Endothelial cell of umbilical vein (primary cell): ENCODE data around the gene ATPAF1. TPM values are rescaled to one million over a fixed set of nuclear protein-coding genes. Genes with fewer than 3 reads are reported as not detected.

ENCODE experiments used
- BruUV-seq: library from RNA; stranded (reverse); fragments of 400-500 nt; replicated peaks from 2 replicates; lab custom pipeline; 2021; lab: Mats Ljungman, UMichigan
- CTCF ChIA-PET: fragments of 300-600, 350-600 bp; sonication (Branson Sonifier 250); formaldehyde crosslinking; loops from one replicate; lab custom pipeline; 2021; ENCODE audit warnings: antibody characterized with exemption, inconsistent platforms; lab: Charles Lee
- POLR2A ChIA-PET: fragments of 300-600, 350-600 bp; sonication (Branson Sonifier 250); formaldehyde crosslinking; loops from one replicate; lab custom pipeline; 2021; ENCODE audit warnings: antibody characterized with exemption, inconsistent platforms; lab: Charles Lee
- DNase-seq: peaks from one replicate; pipeline ENCODE4 v3.0.0-alpha.2; 2011; ENCODE audit warnings: low read depth, low spot score
- FAIRE-seq: peaks from 2 replicates; lab custom pipeline; 2011; peaks lifted over from hg19 to GRCh38; lab: Jason Lieb, UNC
- H2AFZ ChIP-seq: 2 replicates; pipeline ENCODE4 v1.6.0; 2012; ENCODE audit warnings: low read depth, low read length, control low read depth, inconsistent platforms
- H3K27ac ChIP-seq: 2 replicates; pipeline ENCODE4 v1.5.1; 2011; ENCODE audit warnings: low read depth, mild to moderate bottlenecking, control low read depth, low read length, moderate library complexity; ENCODE audit not compliant: insufficient read depth
- H3K27me3 ChIP-seq, 2 experiments: 2 replicates each; pipeline versions ENCODE4 v1.6.0 to v1.6.1; 2011; ENCODE audit warnings: low read length in 2 of 2, mixed read lengths in 1 of 2; ENCODE audit not compliant: control insufficient read depth in 2 of 2, insufficient read depth in 2 of 2
- H3K36me3 ChIP-seq, 2 experiments: 2 replicates in 1 of 2; 3 replicates in 1 of 2; pipeline ENCODE4 v1.5.1; 2011; ENCODE audit warnings: low read length in 2 of 2, mild to moderate bottlenecking in 1 of 2, moderate library complexity in 1 of 2; ENCODE audit not compliant: control insufficient read depth in 2 of 2, insufficient read depth in 2 of 2; ENCODE audit errors: extremely low read depth in 1 of 2
- H3K4me1 ChIP-seq: 3 replicates; pipeline ENCODE4 v1.5.1; 2011; ENCODE audit warnings: mild to moderate bottlenecking, low read length; ENCODE audit not compliant: control insufficient read depth, insufficient read depth; ENCODE audit errors: extremely low read depth
- H3K4me2 ChIP-seq: 2 replicates; pipeline ENCODE4 v1.6.1; 2011; ENCODE audit warnings: low read length, control low read depth, mixed read lengths; ENCODE audit not compliant: insufficient read depth
- H3K4me3 ChIP-seq, 3 experiments: fragments of 200-600 bp in 1 of 3; sonication (generic), shearing (Covaris generic) in 1 of 3; replicated peaks in 1 of 3; 2 replicates each; pipeline ENCODE4 v1.5.1; 2011 to 2016; ENCODE audit warnings: control low read depth in 3 of 3, low read length in 3 of 3, mild to moderate bottlenecking in 2 of 3, inconsistent platforms in 1 of 3, low read depth in 1 of 3, moderate library complexity in 1 of 3; ENCODE audit not compliant: insufficient read depth in 1 of 3
- H3K79me2 ChIP-seq: 2 replicates; pipeline ENCODE4 v1.6.0; 2012; ENCODE audit warnings: low read length, inconsistent platforms; ENCODE audit not compliant: control insufficient read depth, insufficient read depth
- H3K9ac ChIP-seq: replicated peaks from 2 replicates; pipeline ENCODE3; 2011; ENCODE audit warnings: low read length, control low read depth; ENCODE audit not compliant: insufficient read depth; ENCODE audit errors: extremely low read depth
- H3K9me1 ChIP-seq: replicated peaks from 3 replicates; pipeline ENCODE4 v1.6.0; 2011; ENCODE audit warnings: mild to moderate bottlenecking, low read length; ENCODE audit not compliant: control insufficient read depth, insufficient read depth; ENCODE audit errors: extremely low read depth
- H3K9me3 ChIP-seq: replicated peaks from 2 replicates; pipeline ENCODE4 v1.5.1; 2012; ENCODE audit warnings: low read length, inconsistent platforms; ENCODE audit not compliant: control insufficient read depth, insufficient read depth
- H4K20me1 ChIP-seq: replicated peaks from 2 replicates; pipeline ENCODE3; 2011; ENCODE audit warnings: mild to moderate bottlenecking, low read length; ENCODE audit not compliant: control insufficient read depth, insufficient read depth; ENCODE audit errors: extremely low read depth
- CTCF ChIP-seq, 2 donors: IDR thresholded peaks; 1 replicate in 1 of 2; 2 replicates in 1 of 2; pipeline ENCODE4 v1.5.1; 2011; ENCODE audit warnings: low read length in 2 of 2, mild to moderate bottlenecking in 2 of 2, moderate library complexity in 2 of 2, control low read depth in 1 of 2, inconsistent platforms in 1 of 2, low read depth in 1 of 2; ENCODE audit not compliant: insufficient read depth in 1 of 2; ENCODE audit errors: extremely low read depth in 1 of 2
- EZH2 ChIP-seq: IDR thresholded peaks from 2 replicates; pipeline ENCODE4 v1.6.1; 2012; ENCODE audit warnings: borderline replicate concordance, low read depth, mild to moderate bottlenecking, moderate library complexity, low read length, inconsistent platforms; ENCODE audit not compliant: severe bottlenecking
- FOS ChIP-seq: IDR thresholded peaks from 2 replicates; pipeline ENCODE4 v1.6.1; 2011; ENCODE audit warnings: mild to moderate bottlenecking, low read length, moderate library complexity, borderline replicate concordance; ENCODE audit not compliant: insufficient read depth
- GATA2 ChIP-seq: IDR thresholded peaks from 2 replicates; pipeline ENCODE4 v1.7.0; 2011; ENCODE audit warnings: low read depth, mild to moderate bottlenecking, moderate library complexity, mixed read lengths, low read length; ENCODE audit not compliant: insufficient read length, insufficient read depth
- JUN ChIP-seq: IDR thresholded peaks from 2 replicates; pipeline ENCODE4 v1.6.1; 2011; ENCODE audit warnings: borderline replicate concordance, low read depth; ENCODE audit not compliant: insufficient read length, insufficient read depth
- MAX ChIP-seq: IDR thresholded peaks from 2 replicates; pipeline ENCODE4 v1.6.1; 2011; ENCODE audit not compliant: insufficient read depth, insufficient read length
- MYC ChIP-seq: IDR thresholded peaks from one replicate; pipeline ENCODE4 v1.6.1; 2011; ENCODE audit warnings: mild to moderate bottlenecking, low read depth, low read length
- POLR2A ChIP-seq: IDR thresholded peaks from 2 replicates; pipeline ENCODE4 v1.6.1; 2012; ENCODE audit warnings: low read depth, mild to moderate bottlenecking, control low read depth, low read length
- POLR2AphosphoS5 ChIP-seq: IDR thresholded peaks from 2 replicates; pipeline ENCODE4 v1.6.1; 2012; ENCODE audit warnings: low read depth, mild to moderate bottlenecking, control low read depth, low read length, moderate library complexity; ENCODE audit not compliant: insufficient read depth
- dilution Hi-C: fragments of 300-500 bp; cut with MboI; formaldehyde crosslinking; loops from one replicate; pipeline ENCODE4 v1.15.0; 2019; ENCODE audit warnings: low sequenced_read_pairs; ENCODE audit not compliant: extremely low pct_ligation_motif_present
- intact Hi-C: fragments of 100-400 bp; cut with micrococcal nuclease; formaldehyde crosslinking; loops from one replicate; pipeline ENCODE4 v1.10.0; 2022
- polyA plus RNA-seq, 4 experiments: library from polyadenylated mRNA; depleted of rRNA in 3 of 4; stranded (reverse) in 3 of 4; unstranded in 1 of 4; fragments of >200 nt; gene quantifications; 2 replicates each; pipeline versions ENCODE4 v1.2.1 to v1.2.3, GENCODE V29; 2011 to 2012; ENCODE audit warnings: missing spikeins in 1 of 4
- total RNA-seq: library from RNA; stranded (reverse); gene quantifications from 2 replicates; pipeline ENCODE4 v1.2.3, GENCODE V29; 2021

ATPAF1 gene
- total and polyA plus RNA-seq, 2 donors (not counting 3 experiments of a cell fraction or from before 2014, with no cell fraction given) = 28.3 to 29.6 TPM

- intact Hi-C loops = no loop called here
- dilution Hi-C loops = no loop called here
- Histone ChIP-seq H3K36me3 (peaks cover 4 to 13% of the 10 kb centered on the region in 2 experiments), H3K4me2 (no peak overlapping the region), H3K27ac (no peak overlapping the region), H3K9me1 (no peaks in the 10 kb centered on the region), H3K27me3 (no peaks in the 10 kb centered on the region), H3K79me2 (no peaks in the 10 kb centered on the region), H4K20me1 (no peaks in the 10 kb centered on the region), H3K4me3 (no peak overlapping the region), H3K4me1 (no peaks in the 10 kb centered on the region), H2AFZ (no peak overlapping the region), H3K9me3 (no peaks in the 10 kb centered on the region), H3K9ac (no peak overlapping the region)
- TF ChIP-seq GATA2 (no peak), EZH2 (no peak), MYC (no peak), CTCF (IDR thresholded peaks at IDR 0.05; ENCODE audit: extremely low read depth in 1 of 2, insufficient read depth in 1 of 2, low read depth in 1 of 2, low read length in 2 of 2) (no peak), MAX (no peak), FOS (no peak), JUN (no peak), POLR2AphosphoS5 (no peak), POLR2A (no peak)
- DNase-seq = no peak
- ChIA-PET CTCF (no interaction called here), POLR2A (no interaction called here)
- no TSS peak for BruUV-seq
- FAIRE-seq = no peak
These were observed 74.1 kb downstream of the ATPAF1 start for GRCh38 chr1:46594063-46594462.
